ENCODE measurements around the gene TNFRSF1A.

TNFRSF1A gene

DNA sequence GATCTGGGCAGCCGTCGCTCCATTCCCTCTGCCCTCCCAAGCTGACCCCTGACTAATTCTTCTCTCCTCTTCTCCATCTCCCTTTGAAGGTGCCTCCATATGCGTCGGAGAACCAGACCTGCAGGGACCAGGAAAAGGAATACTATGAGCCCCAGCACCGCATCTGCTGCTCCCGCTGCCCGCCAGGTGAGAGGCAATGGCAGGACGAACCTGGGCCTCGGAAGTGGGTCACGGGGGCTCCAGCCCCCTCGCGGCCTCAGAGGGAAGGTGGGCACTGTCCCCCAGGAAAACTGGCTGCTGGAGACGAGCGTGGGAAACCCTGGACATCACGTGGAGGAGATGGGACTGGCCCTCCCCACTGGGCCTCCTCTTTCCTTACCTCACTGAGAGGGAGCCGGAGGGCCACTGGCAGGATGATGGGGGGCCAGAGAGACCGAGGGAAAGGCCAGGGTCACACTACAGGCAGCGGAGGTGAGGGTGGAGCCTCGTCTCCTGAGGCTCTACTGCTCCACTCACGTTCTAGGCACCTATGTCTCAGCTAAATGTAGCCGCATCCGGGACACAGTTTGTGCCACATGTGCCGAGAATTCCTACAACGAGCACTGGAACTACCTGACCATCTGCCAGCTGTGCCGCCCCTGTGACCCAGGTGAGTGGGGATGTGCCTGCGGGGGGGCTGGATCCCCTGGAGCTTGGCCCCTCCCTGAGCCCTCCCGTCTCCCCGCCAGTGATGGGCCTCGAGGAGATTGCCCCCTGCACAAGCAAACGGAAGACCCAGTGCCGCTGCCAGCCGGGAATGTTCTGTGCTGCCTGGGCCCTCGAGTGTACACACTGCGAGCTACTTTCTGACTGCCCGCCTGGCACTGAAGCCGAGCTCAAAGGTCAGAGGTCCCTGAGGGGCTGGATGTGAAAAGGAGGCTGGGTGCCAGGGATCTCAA, 42.9 kb upstream of the TNFRSF1A start:
- DNase-seq (ENCODE audit: low read depth): no peak
- peak overlapping the region; percentile 87 for H3K4me3 ChIP-seq (ENCODE audit: low read length)
- TF ChIP-seq, protein P1, sequence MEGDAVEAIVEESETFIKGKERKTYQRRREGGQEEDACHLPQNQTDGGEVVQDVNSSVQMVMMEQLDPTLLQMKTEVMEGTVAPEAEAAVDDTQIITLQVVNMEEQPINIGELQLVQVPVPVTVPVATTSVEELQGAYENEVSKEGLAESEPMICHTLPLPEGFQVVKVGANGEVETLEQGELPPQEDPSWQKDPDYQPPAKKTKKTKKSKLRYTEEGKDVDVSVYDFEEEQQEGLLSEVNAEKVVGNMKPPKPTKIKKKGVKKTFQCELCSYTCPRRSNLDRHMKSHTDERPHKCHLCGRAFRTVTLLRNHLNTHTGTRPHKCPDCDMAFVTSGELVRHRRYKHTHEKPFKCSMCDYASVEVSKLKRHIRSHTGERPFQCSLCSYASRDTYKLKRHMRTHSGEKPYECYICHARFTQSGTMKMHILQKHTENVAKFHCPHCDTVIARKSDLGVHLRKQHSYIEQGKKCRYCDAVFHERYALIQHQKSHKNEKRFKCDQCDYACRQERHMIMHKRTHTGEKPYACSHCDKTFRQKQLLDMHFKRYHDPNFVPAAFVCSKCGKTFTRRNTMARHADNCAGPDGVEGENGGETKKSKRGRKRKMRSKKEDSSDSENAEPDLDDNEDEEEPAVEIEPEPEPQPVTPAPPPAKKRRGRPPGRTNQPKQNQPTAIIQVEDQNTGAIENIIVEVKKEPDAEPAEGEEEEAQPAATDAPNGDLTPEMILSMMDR (IDR thresholded peaks at IDR 0.05; ENCODE audit: insufficient read depth, low read depth, low read length, missing control alignments): no peak

DNA sequence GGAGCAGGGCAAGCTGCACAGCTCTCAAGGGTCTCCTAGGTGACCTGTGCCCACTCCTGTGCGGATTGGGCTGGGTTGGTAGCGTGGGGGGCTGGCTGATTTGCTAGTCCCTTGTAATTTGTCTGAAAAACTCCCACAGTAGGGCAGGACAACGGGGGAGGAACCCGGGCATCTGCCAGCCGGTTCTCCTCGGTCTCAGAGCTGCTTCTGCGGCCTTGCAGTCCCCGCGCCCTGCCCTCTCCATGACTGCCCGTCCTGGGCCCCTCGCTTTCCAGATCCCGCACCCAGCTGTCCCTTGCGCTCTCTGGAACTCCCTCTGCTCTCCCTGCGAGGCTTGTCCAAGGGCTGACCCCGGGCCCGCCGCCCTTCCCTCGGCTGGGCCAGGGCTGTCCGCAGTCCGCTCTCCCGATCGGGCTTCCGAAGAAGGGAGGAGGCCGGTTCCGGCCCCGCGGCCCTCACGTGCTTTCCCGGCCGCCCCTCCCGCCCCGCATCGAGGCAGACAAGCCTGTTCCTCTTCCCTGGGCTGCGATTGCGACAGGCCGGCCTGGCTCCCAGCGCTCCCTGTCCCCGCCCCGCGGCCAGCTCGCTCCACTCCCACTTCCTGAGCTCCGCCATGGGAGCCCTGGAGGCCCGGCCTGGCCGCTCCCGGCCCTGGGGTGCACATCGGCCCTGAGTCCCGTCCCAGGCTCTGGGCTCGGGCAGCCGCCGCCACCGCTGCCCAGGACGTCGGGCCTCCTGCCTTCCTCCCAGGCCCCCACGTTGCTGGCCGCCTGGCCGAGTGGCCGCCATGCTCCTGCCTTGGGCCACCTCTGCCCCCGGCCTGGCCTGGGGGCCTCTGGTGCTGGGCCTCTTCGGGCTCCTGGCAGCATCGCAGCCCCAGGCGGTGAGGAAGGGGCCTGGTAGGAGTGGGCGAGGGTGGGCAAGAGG, 42.0 kb upstream of the TNFRSF1A start, which contains the start of gene LTBR:
Gene LTBR, plus strand, starts transcription at position 591 of the 927 bp plus-strand sequence. Its CDS starts 197 bp downstream, at position 788.
- TF ChIP-seq, protein P1 (IDR thresholded peaks at IDR 0.05; ENCODE audit: insufficient read depth, low read depth, low read length, missing control alignments): no peak
- H3K4me3 ChIP-seq (ENCODE audit: low read length): peak within 1 kb of the TSS; percentile 87
- peak; percentile 95 for DNase-seq (ENCODE audit: low read depth)

DNA sequence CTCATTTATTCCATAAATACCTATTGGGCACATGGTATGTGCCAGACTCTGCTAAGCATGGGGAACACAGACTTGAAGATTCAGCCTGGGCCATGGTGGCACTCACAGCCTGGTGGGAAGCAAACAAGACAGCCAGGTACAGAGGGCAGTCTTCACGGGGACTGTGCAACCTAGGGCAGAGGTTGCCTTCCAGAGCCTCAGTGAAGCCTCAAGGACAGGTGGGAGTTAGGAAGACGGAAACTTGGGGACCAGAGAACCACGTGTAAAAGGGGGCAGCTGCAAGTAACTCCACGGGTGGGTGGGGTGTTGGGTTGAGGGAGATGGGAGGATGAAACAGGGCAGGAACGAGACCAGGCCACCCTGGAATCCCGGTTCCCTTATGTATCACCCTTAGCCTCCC, 41.1 kb upstream of the TNFRSF1A start:
- TF ChIP-seq, protein P1 (IDR thresholded peaks at IDR 0.05; ENCODE audit: insufficient read depth, low read depth, low read length, missing control alignments): no peak
- H3K4me3 ChIP-seq (ENCODE audit: low read length): no peak overlapping the region

DNA sequence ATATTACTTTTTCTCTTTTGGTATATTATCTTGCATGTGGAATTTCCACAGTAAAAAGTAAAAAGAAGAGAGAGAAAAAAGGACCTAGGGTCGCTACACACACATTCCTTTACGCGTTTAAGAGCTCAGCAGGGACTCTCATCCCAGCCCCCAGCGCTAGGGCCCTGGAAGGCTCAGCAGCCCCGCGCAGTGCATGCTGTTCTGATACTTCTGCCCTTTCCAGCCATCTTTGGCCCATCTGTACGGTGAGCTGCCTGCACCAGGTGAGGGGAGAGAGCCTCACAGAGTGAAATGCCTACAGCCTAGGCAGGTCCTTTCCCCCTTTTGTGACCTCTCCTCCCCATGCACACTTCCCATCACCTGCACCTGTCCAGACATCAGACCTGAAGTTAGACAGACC, 40.5 kb upstream of the TNFRSF1A start:
- TF ChIP-seq, protein P1 (IDR thresholded peaks at IDR 0.05; ENCODE audit: insufficient read depth, low read depth, low read length, missing control alignments): no peak
- no peak for DNase-seq (ENCODE audit: low read depth)
- H3K4me3 ChIP-seq (ENCODE audit: low read length): no peak overlapping the region

More for the DNA sequence above, 41.1 kb upstream of the TNFRSF1A start:
- no peak for DNase-seq (ENCODE audit: low read depth)

DNA sequence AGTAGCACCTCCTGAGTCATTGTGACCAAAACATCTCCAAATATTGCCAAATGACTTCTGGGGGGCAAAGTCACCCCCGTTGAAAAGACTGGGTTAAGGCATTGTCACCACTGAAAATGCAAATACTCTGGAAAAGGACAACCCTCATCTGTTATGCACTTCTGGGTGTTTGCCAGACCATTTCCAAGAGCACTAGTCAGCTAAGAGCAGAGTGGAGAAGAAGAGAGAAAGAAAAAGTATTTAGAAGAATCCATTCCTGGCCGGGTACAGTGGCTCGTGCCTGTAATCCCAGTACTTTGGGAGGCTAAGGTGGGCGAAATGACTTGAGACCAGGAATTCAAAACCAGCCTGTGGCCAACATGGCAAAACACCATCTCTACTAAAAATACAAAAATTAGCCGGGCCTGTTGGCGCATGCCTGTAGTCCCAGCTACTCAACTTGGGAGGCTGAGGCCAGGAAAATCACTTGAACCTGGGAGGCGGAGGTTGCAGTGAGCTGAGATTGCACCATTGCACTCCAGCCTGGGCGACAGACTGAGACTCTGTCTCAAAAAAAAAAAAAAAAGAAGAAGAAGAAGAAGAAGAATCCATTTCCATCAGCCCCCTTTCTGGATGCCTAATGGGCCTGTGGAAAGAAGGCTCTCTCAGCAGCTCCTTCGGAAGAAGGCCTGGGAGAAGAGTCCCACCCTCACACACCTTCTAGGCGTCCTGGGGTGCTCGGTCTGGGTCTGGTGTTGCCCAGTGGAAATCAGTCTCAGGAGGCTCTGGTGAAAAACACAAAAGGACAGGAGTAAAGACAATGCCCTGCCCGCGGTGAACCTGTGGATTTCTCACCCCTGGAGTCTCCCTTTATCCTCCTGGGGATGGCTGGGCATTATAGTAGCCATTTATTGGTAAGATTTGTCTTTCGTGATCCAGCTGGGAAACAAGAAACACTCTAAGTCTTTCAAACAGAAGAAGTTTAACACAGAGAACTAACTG, 38.6 kb upstream of the TNFRSF1A start:
- H3K4me3 ChIP-seq (ENCODE audit: low read length): no peak overlapping the region
- DNase-seq (ENCODE audit: low read depth): no peak
- TF ChIP-seq, protein P1 (IDR thresholded peaks at IDR 0.05; ENCODE audit: insufficient read depth, low read depth, low read length, missing control alignments): no peak
